GF-D8 (cell line): ENCODE measurements around the gene ZFP36.
"Not testable (repeated sequence)": the region's sequence is repeated elsewhere in the genome, so short reads cannot be mapped to it uniquely, and the experiment has no call there.

ENCODE experiments used
- DNase-seq: peaks from one replicate; lab custom pipeline; 2025; lab: John Stamatoyannopoulos, UW

The ZFP36 gene

GRCh38 chr19:39446365-39447084 is 39.9 kb downstream of the ZFP36 start:
- DNase-seq: no peak

GRCh38 chr19:39448271-39448670 is 41.6 kb downstream of the ZFP36 start:
- DNase-seq: no peak

DNA sequence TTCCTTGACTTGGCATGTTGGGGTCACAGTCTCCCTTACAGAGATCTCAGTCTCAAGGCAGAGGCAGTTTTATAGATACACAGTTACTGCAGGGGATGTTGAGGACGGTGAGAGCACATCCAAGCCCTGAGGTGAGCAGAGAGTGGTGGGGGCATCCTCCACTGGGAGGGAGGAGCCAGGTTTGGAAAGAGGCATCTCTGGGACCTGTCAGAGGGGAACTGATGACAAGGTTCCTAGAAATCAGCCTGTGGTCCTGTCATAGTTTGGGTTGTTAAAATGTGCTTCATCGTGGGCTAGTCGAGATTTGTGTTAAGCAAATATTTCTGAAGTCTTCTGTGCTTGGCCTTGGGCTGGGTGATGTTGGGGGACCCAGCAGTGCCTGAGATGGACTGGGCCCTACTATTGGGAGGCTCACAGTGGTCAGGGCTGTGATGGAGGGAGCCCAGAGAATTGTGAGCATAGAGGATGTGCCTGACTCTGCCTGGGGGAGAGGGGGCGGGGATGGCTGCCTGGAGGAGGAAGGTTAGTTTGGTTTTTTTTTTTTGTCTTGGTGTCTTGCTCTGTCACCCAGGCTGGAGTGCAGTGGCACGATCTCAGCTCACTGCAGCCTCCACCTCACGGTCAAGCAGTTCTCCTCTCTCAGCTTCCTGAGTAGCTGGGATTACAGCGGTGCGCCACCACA is 42.6 kb downstream of the ZFP36 start:
- no peak for DNase-seq

- DNase-seq: not testable (repeated sequence)
Measured at GRCh38 chr19:39451257-39451656, 44.6 kb downstream of the ZFP36 start.
